ENCODE results near the gene ZNF22.

ZNF22 gene

DNA sequence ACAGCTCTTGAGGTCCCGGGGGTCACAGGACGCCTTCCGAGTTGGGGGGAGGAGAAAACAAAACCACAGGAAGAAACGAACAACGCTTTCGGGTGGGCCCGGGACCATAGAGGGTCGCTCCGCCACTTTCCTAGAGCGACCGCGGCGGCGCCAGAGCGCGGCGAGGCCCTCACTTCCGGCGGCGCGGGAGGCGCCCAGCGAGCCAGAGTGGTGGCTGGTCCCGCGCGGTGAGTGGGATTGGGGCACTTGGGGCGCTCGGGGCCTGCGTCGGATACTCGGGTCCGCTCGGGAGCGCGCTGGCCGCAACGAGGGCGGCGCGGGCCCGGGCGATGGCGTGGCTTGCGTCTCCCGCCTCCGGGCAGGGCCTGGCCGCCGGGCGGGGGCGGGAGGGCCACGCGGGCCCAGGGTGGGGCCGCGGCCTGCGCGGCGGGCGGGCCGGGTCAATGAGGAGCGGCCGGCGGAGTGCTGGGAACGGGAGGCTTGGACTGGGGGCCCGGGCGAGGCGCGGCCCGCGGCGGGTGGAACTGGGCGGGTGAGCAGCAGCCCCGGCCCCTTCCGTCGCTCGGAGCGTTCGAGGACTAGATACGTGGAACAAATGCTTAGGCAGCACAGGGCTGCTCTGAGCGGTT, at the start of gene ZNF22:
Gene ZNF22 (plus strand): TSS at position 172 of the 629 bp plus-strand sequence. CDS start 2,446 bp downstream, outside the sequence.
- no peak for DNase-seq

DNA sequence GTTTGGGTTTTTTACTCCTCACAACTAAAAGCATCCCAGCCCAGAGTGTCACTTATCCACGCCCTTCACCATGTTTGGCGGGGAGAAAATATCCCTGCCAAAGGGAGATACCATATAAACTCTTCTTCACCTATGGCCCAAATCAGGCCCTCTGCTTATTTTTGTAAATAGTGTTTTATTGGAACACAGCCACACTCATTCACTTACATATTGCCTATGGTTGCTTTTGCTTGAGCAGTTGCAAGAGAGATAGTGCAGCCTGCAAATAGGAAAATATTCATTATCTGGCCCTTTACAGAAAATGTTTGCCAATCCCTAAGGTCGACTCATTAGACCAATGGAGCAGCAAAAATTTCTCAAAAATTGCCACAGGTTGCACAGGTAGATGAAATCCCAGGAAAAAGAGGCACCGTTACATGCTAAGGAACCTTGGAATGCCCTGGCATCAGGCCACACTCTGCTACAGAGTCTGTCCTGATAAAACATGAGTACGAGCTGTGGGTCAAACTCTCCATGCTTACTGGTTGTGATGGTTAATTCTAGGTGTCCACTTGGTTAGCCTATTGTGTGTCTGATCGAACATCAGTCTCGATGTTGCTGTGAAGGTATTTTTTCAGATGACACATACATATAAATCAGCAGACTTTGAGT, 49.0 kb upstream of the ZNF22 start:
- DNase-seq: no peak

DNA sequence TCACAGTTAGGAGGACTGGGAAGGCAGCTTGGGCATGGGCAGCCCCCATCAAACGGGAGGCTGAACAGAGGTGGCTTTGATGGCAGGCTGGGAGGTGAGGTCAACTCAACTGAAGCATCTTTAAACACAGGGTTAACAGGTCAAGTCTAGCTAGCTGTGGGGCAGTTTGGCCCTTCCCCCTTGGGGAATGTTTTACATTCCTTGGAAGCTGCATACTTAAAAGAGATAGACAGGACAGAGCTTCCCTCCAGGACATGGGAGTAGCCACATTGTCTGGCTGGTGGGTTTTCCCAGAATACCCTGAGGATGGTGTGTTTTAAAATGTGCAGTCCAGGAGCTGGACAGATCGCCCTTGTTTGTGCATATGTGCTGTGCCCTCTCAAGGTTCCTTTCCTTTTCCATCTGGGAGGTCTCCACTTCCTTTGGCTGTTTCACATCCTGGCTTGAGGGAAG, 47.9 kb upstream of the ZNF22 start:
- DNase-seq: no peak

DNA sequence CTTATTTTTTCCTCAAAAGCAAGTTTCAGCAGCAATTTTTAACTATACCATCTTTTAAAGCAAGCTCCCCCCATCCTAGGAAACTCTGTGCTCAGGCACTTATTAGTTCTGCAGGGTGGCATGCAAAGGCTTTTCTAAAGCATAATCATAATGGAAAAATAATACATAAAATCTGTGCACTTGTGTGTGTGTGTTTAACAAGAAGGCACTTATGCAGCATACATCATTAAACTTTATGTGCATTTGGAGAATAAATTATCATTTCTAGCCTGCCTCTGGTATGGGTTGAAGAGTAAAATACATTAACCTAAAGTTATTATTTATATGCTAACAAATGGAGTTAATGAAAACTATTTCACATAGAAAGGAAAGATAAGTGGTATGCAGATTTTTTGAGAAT, 46.7 kb upstream of the ZNF22 start:
- no peak for DNase-seq

DNA sequence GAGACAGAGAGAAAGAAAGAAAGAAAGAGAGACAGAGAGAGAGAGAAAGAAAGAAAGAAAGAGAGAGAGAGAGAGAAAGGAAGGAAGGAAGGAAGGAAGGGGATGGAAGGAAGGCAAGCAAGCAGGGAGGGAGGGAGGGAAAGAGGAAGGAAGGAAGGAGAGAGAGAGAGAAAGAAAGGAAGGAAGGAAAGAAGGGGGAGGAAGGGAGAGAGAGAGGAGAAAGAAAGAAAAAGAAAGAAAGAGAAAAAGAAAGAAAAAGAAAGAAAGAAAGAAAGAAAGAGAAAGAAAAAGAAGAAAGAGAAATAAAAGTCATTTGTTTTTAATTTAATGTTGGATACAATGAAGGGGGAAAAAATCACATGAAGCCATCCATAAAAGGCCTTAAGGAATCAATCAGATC, 45.8 kb upstream of the ZNF22 start:
- DNase-seq: no peak

DNA sequence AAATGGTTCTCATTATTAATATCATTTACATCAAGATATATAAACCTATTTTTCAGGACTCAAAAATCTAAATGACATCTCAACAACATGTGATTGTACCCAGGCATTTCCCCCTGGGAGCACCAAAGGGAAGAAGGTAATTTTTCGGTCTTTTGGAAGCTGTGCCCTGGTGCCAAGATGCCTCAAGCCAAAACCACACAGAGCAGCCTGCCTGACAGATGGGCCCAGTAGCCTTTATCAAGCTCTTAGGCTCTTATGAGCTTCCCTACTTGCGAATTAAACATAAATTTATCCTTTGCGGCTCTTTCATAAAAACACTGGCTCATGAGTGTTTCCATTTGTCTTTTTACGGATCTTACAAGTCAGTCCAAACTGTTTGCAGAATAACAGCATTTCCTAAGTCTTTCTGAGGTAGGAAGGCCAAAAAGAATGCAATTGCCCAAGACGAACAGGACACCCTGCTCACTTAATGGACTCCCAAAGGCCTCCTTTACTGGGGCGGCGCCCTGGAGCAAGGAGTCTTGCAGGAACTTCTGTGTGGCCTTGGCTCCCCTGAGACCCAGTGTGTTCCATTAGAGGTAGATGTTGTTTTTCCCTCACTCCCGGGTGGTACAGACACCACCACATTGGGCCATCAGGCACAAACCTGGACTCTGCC, 45.2 kb upstream of the ZNF22 start:
- DNase-seq: no peak

DNA sequence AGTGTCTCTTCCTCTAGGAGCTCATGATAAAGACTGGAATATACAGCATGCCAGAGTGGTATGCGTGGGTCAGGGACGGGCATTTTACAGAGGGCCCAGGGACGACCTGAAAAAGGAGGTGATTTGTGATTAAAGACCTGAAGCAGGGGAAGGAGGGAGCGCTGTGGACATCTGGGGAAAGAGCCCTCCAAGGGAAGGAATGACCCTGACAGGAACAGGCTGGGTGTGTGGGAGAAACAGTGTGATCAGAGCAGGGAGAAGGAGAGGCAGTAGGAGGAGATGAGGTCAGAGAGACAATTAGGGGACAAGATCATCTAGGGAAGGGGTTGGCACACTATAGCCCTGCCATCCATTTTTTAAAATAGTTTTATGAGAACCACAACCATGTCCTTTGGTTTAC, 44.5 kb upstream of the ZNF22 start:
- DNase-seq: no peak

DNA sequence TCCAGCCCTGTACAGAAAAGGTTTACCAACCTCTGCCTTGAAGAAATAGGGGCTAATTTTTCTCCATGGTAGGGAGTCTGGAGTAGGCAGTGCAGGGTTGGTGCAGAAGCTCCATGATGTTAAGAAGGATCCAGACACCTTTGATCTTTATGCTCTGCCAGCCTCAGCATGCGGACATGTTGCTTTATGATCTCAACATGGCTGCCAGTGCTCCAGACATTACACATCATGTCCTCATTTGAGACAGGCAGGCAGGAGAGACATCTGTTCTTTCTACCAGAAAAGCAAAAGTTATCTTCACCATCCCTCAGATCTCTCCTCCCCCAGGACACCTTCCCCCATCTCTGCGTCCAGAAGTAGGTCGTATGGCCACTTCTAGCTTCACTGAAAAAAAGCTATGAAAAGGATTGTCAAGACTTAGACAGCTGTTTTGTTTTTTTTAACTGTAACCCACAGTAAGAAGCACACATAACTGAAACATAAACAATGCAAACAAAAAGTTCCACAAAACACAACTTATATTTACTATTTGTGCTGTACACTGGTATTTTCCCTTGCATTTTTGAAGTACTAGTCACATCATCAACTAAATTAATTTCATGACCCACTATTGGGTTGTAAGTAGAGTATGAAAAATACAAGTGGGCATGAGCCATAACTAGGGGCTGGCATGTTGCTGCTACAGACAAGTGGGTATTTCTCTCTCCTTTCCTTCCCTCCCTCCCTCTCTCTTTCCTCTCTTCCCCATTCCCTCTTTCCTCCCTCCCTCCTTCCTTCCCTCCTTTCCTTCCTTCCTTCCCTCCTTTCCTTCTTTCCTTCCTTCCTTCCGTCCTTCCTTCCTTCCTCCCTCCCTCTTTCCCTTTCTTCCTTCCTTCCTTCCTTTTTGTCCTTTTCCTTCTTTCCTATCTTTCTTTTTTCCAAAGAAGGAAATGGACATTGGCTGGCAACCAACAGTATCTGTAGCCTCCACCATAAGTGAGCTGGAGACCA, 43.7 kb upstream of the ZNF22 start:
- DNase-seq: no peak

DNA sequence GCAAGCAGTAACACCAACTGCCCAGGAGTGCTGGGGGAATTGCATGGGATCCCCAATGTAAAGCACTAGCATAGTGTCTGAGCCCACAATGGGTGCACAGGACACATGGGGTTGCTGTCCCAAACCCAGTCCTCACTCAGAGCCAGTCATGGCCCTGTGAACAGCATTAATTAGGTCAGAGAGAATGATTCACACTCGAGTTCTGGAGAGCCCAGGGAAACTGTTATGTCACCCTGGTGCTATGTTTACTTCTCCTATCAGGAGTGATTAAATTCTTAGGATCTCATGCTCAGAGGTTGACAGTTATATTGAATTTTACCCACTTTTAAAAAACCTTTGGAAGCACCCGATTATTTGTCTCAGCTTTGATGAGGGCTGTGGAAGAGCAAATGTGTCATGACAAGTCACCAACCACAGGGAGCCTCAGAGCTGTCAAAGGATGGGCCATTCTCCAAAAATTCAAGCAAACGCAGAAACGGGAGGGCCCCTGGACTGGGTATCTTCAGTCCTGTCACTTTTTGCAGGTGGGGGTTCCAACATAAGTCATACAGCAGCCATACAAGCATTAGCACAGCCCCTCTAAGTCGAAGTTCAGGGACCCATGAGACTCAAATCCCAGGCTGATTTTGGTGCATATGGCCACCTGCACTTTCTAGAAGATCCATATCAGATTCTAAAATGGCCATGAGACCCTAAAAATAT, 42.4 kb upstream of the ZNF22 start:
- DNase-seq: no peak

DNA sequence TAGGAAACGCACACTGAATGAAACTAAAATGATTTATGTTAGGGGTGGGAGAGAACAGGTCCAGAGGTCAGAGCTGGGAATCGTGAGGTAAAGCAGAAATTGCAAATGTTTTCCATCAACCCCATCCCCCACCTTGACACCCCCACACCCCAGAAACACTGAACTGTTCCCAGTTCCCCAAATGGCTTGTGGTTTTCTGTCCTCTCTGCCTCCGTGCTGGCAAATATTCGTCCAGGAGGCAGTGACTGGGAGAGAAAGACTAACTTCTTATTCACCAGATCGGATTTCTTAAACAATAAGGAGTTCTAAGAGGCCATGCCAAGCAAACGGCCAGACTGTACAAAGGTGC, 41.9 kb upstream of the ZNF22 start:
- no peak for DNase-seq

DNA sequence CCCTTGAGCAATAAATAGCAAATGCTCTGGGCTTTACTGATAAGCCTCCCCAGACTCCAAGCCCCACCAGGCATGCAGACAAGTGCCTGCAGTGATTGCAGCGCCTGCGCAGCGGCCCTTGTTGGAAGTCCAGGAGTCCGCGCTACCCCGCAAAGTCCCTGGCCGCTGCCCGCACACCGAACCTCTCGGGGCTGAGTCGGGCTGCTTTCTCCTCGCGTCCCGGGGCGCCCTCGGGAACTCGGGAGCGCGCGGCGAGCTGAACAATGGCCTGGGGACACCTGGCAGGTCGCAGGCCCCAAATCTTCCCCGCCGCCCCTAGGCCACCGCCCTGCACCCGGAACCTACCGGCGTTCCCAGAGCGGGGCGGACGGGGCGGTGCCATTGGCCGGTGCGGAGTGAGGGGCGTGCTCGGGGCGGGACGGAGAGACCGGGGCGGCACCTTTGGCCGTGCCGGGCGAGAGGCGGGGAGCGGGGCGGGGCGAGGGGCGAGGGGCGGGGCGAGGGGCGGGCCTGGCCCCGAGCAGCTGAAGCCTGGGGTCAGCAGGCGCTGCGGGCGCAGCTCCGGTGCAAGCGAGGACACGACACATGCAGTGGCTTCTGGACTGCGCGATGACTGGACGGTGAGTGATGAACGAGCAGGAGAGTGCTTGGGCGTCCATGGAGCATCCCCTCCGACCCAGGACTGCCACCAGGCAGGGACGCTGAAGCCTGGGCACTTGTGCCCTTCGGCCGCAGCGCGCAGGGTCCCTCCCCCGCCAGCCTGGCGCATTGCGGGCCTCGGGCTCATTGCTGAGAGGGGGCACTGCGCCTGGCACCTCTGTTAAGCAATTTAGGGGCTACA, 41.3 kb upstream of the ZNF22 start, which contains the start of gene RASSF4:
Gene RASSF4 (plus strand): TSS at position 556 of the 841 bp plus-strand sequence. CDS start 10,401 bp downstream, outside the sequence.
- peak; percentile 61 for DNase-seq

DNA sequence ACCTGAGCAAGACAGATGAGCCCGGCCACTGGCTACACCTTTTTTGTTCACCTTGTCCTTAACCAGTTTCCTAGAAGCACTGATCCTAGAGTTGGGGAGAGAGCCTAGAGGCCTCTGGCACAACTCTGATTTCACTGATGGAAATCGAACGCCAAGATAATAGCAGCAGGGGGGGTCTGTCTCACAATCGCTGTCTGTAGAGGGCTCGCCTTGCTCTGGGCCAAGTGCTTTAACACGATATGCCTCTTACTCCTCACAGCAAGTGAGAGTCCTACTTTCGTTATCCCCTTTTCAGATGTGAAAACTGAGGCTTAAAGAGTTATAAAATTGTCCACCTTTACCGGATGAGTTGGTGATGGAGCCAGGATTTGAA, 40.6 kb upstream of the ZNF22 start:
- DNase-seq: no peak

DNA sequence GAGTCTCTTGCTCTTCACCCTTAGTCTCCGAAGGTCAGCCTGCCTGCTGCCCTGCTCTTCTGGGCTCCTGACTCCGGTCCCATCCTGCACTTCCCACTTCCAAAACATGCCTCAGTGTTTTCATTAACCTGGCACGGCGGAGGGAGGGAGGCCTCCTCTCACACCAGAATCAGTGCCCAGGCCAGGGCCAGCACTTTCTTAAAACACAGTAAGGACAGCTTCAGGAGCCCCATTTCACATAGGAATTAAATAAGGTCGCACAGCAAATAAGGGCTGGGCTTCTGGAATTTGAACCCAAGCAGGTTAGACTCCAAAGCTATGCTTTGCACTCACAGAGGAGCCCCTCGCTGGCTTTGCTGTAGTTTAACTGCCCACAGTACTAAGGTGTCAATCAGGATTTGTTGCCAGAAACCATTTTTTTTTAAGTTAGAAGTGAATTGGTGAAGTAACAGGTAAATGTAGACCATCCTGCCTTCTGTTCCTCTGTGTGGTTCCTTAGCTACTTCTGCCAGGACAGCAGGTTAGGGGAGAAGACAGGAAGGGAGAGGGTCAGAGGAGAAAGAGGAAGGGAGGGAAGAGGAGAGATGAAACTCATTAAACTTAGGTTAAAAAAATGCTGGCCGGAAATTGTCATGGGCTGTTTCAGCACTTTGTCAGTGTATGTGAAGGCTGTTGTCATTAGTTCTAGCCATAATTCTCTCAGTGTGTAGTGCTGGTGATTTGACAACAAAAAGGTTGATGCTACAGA, 40.1 kb upstream of the ZNF22 start:
- no peak for DNase-seq

DNA sequence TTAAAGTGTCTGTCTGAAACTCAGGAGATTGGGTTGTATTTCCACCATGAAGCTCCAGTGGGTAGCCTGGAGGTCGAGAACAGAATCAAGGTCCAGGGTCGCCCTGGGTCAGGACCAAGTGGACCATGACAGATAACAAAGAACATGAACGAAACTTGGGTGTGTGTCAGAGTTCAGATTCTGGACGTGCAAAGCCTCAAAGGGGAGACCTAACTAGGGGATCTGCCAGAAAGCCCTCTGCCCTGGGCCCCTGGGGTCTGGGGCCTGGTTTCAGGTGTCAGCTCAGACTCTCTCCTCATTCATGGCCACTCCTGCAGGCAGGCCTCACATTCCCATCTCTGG, 39.5 kb upstream of the ZNF22 start:
- no peak for DNase-seq

DNA sequence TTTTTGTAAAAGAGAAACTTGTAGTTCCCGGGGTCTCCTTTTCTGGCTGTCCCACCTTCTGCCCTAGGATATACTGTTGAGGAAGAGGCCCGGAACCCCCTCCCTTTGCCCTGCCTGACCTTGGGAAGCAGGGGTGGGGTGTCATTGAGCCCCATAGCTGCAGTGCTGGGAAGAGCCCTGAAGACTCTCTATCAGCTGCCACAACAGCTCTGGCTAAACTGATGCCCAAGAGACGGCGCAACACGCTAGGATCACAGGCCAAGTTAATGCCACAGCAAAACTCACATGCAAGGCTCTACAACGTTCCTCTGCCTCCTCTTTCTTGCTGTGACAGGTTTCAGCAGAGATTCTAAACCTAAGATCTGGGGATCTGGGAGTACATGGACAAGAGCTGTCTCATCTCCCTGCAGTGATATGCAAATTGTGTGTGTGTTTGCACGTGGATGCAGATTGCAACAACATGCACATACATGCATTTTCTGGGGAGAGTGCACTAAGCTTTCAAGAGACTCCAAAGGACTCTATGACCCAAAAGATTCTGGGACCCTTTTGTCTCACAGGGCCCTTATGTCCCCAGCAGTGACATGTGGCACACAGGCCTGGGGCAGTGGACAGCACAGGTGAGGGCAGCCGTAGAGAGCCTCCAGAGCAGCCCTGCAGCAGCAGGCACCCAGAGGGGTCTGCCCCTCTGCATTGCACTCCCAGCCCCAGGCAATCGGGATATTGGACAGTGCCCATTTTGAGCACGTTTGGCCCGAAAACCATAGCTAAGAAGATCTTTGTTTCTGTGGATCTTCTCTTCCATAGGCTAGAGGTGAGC, 38.6 kb upstream of the ZNF22 start:
- no peak for DNase-seq

DNA sequence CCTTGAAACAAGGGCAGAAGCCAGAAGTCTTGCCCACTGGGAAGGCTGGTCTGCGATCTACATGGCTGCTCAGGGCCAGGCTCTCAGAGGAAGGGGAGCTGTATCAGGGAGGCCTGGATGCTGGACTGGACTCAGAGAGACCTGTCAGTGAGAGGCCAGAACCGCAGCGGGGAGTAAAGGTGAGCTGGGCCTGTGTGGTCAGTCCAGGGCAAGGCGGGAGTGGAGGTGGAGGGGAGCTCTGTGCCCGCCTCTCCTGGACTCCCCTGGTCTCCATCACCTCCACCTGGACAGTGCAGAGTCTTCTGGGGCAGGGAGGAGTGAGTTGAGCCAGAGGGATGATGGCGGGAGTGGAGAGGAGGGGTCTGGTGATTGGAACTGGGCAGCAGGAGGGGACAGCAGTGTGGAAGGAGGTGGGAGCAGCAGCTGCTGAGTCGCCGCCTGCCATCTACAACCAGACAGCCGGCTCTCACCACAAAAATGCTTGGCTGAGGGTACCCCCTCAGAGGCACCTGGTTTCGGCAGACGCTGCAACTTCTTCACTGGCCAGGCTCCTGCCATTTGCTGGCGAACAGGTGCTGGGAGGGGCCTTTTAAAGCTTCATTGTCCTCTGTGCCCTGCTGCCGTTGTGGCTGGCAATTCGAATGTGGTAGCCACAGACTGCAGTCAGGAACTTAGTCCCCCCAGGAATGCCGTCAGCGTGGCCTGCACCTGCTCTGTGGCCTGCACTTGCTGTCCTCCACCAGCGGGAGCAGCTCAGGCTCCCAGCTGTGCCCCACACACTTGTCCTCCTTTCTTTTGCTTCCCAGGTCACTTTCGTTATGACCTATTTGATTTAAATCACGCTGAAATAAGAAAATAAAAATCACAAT, 37.6 kb upstream of the ZNF22 start:
- DNase-seq: no peak

DNA sequence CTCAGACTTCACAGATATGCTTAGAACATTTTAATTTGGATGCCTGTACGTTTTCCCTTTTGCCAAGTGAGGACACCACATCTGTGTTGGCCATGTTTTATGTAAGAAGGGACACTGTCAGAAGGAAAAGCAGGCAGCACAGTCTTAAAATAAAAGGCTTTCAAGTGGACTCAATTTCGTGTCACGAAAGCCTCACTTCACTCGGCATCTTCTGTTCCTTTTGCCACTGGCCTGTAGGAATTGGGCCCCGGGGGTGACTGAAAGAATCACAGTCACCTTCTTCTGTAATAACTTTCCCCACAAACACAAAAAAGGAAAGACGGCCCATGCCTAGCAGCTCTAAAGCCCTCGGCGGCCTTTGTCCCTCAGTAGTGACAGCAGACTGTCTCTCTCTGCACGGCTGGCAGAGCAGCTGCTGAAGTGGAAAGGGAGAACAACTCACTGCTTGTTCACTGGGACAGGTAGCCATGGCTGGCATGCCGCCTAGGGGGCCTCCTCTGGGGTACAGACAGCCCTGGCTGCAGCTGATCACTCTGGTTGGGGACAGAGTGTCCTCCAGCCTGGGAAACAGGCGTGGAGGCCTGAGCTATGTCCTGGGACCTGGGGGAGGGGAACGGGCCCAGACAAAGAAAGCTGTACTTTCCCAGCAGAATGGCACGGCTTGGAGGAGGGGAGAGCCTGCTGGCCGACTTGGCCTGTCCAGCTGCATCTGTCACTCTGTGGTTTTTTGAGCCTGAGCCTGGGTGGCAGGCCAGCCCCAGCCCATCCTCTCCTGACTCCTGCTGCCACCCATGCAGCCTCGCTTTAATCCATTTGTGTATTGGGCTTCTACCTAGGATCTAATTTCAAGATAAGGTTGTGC, 36.7 kb upstream of the ZNF22 start:
- DNase-seq: no peak

DNA sequence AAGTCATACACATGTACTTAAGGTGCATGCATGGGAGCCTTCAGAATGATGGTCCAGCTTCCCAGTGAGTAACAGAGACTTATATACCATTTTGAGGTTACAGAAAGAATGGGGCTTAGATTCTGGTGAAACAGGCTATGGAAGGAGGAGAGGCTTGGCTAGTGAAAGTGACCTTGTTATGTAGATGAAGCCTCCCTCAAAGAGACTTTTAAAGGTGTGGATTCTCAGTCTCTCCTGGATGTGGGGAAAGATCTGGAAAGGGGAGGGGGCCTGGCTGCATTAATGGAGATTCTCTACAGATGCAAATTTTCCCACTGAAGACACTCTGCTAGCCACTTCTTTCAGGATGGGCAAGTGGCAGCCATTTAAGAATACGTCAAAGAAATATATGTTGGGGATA, 35.6 kb upstream of the ZNF22 start:
- DNase-seq: no peak
